Measurements from ENCODE around the gene MAN1A2.
"Not testable (repeated sequence)": the region's sequence is repeated elsewhere in the genome, so short reads cannot be mapped to it uniquely, and the experiment has no call there.

Gene MAN1A2

DNA sequence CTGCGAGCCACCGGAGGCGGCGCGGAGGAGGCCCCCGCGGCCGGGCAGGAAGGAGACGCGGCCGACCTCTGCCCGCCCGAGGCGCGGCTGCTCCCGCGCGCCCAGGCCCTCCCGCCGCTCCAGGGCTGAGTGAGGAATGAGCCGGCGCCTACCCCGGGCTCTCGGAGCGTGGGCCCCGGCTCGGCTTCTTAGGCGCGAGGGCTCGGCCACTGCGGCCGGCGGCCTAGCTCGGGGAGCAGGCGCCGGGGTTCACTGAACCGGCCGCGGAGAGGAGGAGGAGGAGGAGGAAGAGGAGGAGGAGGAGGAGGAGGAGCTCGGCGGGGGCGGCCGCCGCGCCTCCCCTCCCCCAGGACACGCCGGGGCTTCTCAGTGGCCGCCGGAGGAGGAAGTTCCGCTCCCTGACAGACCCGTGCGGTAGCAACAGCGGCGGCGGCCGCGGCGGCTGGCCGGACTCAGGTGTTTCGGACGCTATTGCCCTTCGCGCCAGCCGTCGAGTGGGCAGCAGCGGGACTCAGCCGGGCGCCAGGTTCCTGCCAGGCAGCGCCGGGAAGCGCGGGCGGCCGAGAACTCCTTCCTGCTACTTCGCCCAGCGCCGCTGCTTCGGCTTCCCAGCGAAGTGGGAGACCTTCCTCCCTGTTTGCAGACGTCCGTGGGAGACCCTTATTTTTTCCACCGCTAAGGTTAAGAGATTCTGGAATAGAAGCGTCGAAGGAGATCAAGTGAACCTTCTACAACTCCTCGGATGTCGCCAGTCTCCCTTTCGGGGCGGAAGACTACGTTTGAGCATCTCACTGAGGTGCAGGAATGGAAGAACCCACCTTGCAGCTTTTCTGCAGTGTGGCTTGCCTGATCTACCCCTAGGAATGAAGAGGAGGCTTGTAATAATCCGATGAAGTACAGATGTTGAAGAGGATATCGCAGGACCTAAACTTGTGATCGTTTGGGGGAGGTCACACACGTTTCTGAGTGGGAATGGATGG is at the start of gene MAN1A2:
TSS of gene MAN1A2 (plus strand) at position 404 of the 980 bp plus-strand sequence. CDS start 735 bp downstream, outside the sequence.
- peak; percentile 86 for DNase-seq (ENCODE audit: low spot score)
- in situ Hi-C loops (cut with MboI; ENCODE audit: low sequenced_read_pairs, unreplicated experiment): no loop called here
- TF ChIP-seq, protein P1, sequence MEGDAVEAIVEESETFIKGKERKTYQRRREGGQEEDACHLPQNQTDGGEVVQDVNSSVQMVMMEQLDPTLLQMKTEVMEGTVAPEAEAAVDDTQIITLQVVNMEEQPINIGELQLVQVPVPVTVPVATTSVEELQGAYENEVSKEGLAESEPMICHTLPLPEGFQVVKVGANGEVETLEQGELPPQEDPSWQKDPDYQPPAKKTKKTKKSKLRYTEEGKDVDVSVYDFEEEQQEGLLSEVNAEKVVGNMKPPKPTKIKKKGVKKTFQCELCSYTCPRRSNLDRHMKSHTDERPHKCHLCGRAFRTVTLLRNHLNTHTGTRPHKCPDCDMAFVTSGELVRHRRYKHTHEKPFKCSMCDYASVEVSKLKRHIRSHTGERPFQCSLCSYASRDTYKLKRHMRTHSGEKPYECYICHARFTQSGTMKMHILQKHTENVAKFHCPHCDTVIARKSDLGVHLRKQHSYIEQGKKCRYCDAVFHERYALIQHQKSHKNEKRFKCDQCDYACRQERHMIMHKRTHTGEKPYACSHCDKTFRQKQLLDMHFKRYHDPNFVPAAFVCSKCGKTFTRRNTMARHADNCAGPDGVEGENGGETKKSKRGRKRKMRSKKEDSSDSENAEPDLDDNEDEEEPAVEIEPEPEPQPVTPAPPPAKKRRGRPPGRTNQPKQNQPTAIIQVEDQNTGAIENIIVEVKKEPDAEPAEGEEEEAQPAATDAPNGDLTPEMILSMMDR (IDR thresholded peaks at IDR 0.05; ENCODE audit: borderline replicate concordance, control extremely low read depth, extremely low read depth, insufficient read depth, missing control alignments): no peak

DNA sequence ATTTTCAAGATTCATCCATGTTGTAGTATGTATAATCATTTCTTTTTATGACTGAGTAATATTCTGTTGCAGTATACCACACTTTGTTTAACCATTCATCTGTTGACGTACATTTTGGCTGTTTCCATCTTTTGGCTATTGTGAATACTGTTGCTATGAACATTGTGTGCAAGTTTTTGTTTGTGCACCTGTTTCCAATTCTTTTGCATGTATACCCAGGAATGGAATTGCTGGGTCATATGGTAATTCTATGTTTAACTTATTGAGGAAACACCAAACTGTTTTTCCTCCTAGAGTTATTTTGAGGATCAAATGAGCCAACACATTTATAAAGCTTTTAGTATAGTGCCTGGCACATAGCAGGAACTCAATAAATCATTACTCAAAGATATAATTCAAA is 49.2 kb upstream of the MAN1A2 start:
- TF ChIP-seq, protein P1 (IDR thresholded peaks at IDR 0.05; ENCODE audit: borderline replicate concordance, control extremely low read depth, extremely low read depth, insufficient read depth, missing control alignments): no peak
- in situ Hi-C loops (cut with MboI; ENCODE audit: low sequenced_read_pairs, unreplicated experiment): no loop called here
- DNase-seq (ENCODE audit: low spot score): no peak

DNA sequence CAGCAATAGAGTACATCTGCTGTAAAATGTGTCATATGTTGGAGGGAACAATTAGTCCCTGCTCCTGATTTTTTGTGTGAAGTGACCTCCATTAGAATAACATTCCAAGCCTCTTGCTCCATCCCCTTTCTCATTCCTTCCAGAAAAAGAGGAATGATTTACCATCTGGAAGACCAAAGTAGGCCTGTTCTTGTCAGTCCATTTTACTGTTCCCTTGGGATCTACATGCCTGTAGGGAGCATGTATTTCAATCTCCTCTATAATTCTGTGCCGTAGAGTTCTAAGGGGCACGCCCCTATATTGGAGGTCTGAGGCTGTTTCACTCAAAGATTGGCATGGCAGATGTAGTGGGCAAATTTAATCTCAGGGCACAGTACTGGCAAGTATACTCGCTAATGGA is 48.8 kb upstream of the MAN1A2 start:
- TF ChIP-seq, protein P1 (IDR thresholded peaks at IDR 0.05; ENCODE audit: borderline replicate concordance, control extremely low read depth, extremely low read depth, insufficient read depth, missing control alignments): no peak
- in situ Hi-C loops (cut with MboI; ENCODE audit: low sequenced_read_pairs, unreplicated experiment): no loop called here
- no peak for DNase-seq (ENCODE audit: low spot score)

DNA sequence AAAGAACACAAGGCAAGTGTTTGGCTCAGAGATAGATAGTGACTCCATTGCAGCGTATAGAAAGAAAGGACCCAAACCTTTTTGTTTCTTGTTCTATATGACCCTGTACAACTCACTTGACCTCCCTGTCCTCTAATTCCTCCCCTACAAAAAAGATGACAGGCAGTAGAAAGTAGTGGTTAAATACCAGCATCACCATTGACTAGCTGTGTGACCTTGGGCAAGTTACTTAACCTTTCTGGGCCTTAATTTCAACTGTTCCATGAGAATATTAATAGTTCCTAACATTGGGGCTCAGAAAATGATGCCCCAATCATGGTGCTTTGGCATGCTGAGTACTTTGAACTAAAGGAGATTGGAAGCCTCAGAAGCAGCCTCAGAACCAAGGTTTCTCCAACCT is 46.7 kb upstream of the MAN1A2 start:
- in situ Hi-C loops (cut with MboI; ENCODE audit: low sequenced_read_pairs, unreplicated experiment): no loop called here
- no peak for DNase-seq (ENCODE audit: low spot score)
- TF ChIP-seq, protein P1 (IDR thresholded peaks at IDR 0.05; ENCODE audit: borderline replicate concordance, control extremely low read depth, extremely low read depth, insufficient read depth, missing control alignments): no peak

DNA sequence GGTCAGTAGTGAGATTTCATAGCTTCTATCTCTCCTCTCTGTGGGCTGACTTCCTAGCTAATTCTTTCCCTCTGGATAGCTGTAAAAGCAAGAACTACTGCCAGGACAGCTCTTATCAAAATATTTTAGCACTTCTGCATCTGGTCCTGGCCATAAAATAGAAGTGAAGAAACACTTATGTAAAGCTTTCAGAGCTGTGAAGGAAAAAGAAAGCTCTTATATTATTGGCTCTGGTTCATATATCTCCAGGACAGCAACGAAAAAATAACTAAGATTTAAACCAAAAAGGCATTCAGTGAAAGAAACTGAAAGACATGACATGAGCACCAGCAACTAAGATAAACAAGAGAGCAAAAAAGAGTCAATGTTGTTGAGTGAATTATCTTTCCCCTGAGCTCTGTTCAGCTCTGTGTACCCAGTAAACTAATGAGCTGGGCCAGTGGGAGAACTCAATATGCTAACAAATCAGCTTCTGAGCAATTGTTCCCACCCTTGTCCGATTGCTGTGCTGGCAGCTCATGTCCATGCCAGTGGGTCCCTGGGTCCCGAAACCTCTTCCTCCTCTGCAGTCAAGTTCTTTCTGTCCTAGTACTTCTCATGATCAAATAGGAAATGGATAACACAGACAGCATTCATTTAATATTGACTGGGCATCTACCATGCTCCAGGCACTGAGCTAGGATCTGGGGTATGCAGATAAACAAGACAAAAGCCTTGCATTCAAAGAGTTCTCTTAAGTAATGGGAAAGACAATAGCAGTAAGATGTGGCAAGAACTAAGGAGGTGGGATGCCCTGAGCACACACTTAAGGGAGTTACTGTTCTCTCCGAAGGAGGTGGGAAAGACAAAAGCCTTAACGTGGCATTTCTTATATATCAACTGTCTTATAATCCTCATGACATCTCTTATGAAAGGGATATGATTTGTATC is 45.3 kb upstream of the MAN1A2 start:
- no peak for DNase-seq (ENCODE audit: low spot score)
- TF ChIP-seq, protein P1 (IDR thresholded peaks at IDR 0.05; ENCODE audit: borderline replicate concordance, control extremely low read depth, extremely low read depth, insufficient read depth, missing control alignments): no peak
- in situ Hi-C loops (cut with MboI; ENCODE audit: low sequenced_read_pairs, unreplicated experiment): no loop called here

DNA sequence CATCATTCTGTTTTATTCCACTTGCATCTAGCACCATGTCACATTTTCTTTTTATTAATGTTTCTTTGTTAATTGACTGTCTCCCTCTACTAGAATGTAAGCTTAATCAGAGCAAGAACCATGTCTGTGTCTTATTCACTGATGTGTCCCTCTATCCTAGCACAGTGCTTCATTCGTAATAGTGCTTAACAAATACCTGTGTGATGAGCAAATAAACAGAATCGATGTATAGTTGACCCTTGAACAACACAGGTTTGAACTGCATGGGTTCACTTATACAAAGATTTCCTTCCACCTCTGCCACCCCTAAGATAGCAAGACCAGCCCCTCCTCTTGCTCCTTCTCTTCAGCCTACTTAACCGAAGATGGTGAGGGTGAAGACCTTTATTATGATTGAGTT is 42.9 kb upstream of the MAN1A2 start:
- TF ChIP-seq, protein P1 (IDR thresholded peaks at IDR 0.05; ENCODE audit: borderline replicate concordance, control extremely low read depth, extremely low read depth, insufficient read depth, missing control alignments): no peak
- in situ Hi-C loops (cut with MboI; ENCODE audit: low sequenced_read_pairs, unreplicated experiment): no loop called here
- no peak for DNase-seq (ENCODE audit: low spot score)

DNA sequence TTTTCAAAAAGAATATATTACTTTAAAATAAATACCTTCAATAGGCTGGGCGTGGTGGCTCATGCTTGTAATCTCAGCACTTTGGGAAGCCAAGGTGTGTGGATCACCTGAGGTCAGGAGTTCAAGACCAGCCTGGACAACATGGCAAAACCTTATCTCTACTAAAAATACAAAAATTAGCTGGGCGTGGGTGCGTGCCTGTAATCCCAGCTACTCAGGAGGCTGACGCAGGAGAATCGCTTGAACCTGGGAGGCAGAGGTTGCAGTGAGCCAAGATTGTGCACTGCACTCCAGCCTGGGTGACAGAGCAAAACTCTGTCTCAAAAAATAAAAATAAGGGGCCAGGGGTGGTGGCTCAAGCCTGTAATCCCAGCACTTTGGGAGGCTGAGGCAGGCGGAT is 41.2 kb upstream of the MAN1A2 start:
- in situ Hi-C loops (cut with MboI; ENCODE audit: low sequenced_read_pairs, unreplicated experiment); DNase-seq (ENCODE audit: low spot score): not testable (repeated sequence)
